GM12878 (cell line): Measurements from ENCODE around the gene KATNB1. TPM values are rescaled to one million over a fixed set of nuclear protein-coding genes. Genes with fewer than 3 reads are reported as not detected.

Experiments
- ATAC-seq: fragments of 200-7000 bp; cut with Tn5 transposase; 3 replicates; pipeline ENCODE4 v1.9.1; 2020; ENCODE audit warnings: mild to moderate bottlenecking, moderate library complexity
- BruUV-seq: library from RNA; stranded (reverse); fragments of 400-500 nt; replicated peaks from 2 replicates; lab custom pipeline; 2021; lab: Mats Ljungman, UMichigan
- CTCF ChIA-PET: fragments of 300-600 bp; sonication (Branson Sonifier 250); formaldehyde crosslinking; extraction: SDS; loops from one replicate; lab custom pipeline; 2021; ENCODE audit warnings: inconsistent platforms; lab: Yijun Ruan, JAX
- POLR2A ChIA-PET: fragments of 350-600 bp; formaldehyde crosslinking; extraction: SDS; loops from one replicate; lab custom pipeline; 2021; ENCODE audit warnings: inconsistent platforms; lab: Charles Lee
- RAD21 ChIA-PET: fragments of 300-600 bp; sonication (Branson Sonifier 250); formaldehyde crosslinking; loops from one replicate; lab custom pipeline; 2023; ENCODE audit warnings: antibody characterized with exemption; ENCODE audit not compliant: unreplicated experiment; lab: Charles Lee
- SMC1A ChIA-PET: fragments of 300-600 bp; sonication (Branson Sonifier 250); formaldehyde crosslinking; loops from one replicate; lab custom pipeline; 2023; ENCODE audit not compliant: unreplicated experiment, uncharacterized antibody; lab: Charles Lee
- DNase-seq: peaks from one replicate; pipeline ENCODE4 v3.0.0-alpha.2; 2011; ENCODE audit warnings: low read depth, low spot score
- FAIRE-seq: peaks from 3 replicates; lab custom pipeline; 2011; peaks lifted over from hg19 to GRCh38; lab: Jason Lieb, UNC
- H2AFZ ChIP-seq: 2 replicates; pipeline ENCODE4 v1.6.0; 2011; ENCODE audit warnings: low read depth, low read length, control low read depth; ENCODE audit not compliant: control insufficient read depth
- H3K27ac ChIP-seq: 2 replicates; pipeline ENCODE4 v1.5.1; 2011; ENCODE audit warnings: control low read depth; ENCODE audit not compliant: control insufficient read depth, insufficient read depth
- H3K27me3 ChIP-seq, 2 experiments: replicated peaks in 1 of 2; 2 replicates each; pipeline versions ENCODE4 v1.6.0 to v1.6.1; 2011; ENCODE audit warnings: low read length in 1 of 2; ENCODE audit not compliant: control insufficient read depth in 2 of 2, insufficient read depth in 2 of 2
- H3K36me3 ChIP-seq, 2 experiments: 2 replicates each; pipeline ENCODE4 v1.5.1; 2011; ENCODE audit warnings: low read length in 1 of 2; ENCODE audit not compliant: control insufficient read depth in 2 of 2, insufficient read depth in 2 of 2
- H3K4me1 ChIP-seq: 2 replicates; pipeline ENCODE4 v1.6.1; 2011; ENCODE audit warnings: mild to moderate bottlenecking, low read length, moderate library complexity, mixed read lengths; ENCODE audit not compliant: control insufficient read depth, insufficient read depth
- H3K4me2 ChIP-seq: 2 replicates; pipeline ENCODE4 v1.6.0; 2011; ENCODE audit warnings: control low read depth; ENCODE audit not compliant: control insufficient read depth, insufficient read depth
- H3K4me3 ChIP-seq: fragments of 200-600 bp; sonication (generic); 2 replicates; pipeline ENCODE4 v1.5.1; 2016
- H3K79me2 ChIP-seq: 2 replicates; pipeline ENCODE4 v1.6.0; 2011; ENCODE audit warnings: low read length; ENCODE audit not compliant: control insufficient read depth, insufficient read depth
- H3K9ac ChIP-seq: 2 replicates; pipeline ENCODE4 v1.8.0; 2011; ENCODE audit warnings: low read length, control low read depth, mixed read lengths; ENCODE audit not compliant: control insufficient read depth, insufficient read depth
- H3K9me3 ChIP-seq: replicated peaks from 3 replicates; pipeline ENCODE4 v1.5.1; 2011; ENCODE audit warnings: mild to moderate bottlenecking, low read length; ENCODE audit not compliant: control insufficient read depth, insufficient read depth
- H4K20me1 ChIP-seq: 2 replicates; pipeline ENCODE4 v1.6.0; 2011; ENCODE audit not compliant: control insufficient read depth, insufficient read depth
- JUND ChIP-seq: IDR thresholded peaks from 2 replicates; pipeline ENCODE4 v1.6.1; 2012; ENCODE audit warnings: low read depth, mild to moderate bottlenecking, low read length, improper control_type of control experiment, moderate library complexity
- KAT2A ChIP-seq: conservative IDR thresholded peaks from 2 replicates; pipeline ENCODE4 v1.6.1; 2011; ENCODE audit warnings: low read depth, low read length; ENCODE audit not compliant: control insufficient read depth
- MEF2B ChIP-seq: fragments of 450-650 bp; IDR thresholded peaks from 2 replicates; pipeline ENCODE4 v1.6.1; 2018; ENCODE audit warnings: mild to moderate bottlenecking, moderate library complexity; ENCODE audit not compliant: partially characterized antibody, poor library complexity, severe bottlenecking
- TCF3 ChIP-seq: IDR thresholded peaks from 2 replicates; pipeline ENCODE4 v1.6.1; 2012; ENCODE audit warnings: low read depth, mild to moderate bottlenecking, low read length, borderline replicate concordance; ENCODE audit not compliant: insufficient read depth
- ZNF687 ChIP-seq: fragments of 450-650 bp; IDR thresholded peaks from 2 replicates; pipeline ENCODE4 v1.6.1; 2017; ENCODE audit warnings: mild to moderate bottlenecking, moderate library complexity
- WGBS: methylation state at CpG from one replicate; pipeline ENCODE4 v1.1.6; 2016; ENCODE audit warnings: low lambda C conversion rate; ENCODE audit not compliant: insufficient replicate concordance, insufficient coverage; ENCODE audit errors: missing lambda C conversion rate; 5-methylcytosine and 5-hydroxymethylcytosine counted together
- in situ Hi-C: fragments of 300-500 bp; cut with MboI; formaldehyde crosslinking; loops from 9 replicates; pipeline ENCODE4 v1.14.3; 2018; ENCODE audit warnings: mixed read lengths
- intact Hi-C: fragments of 100-400 bp; cut with micrococcal nuclease; formaldehyde crosslinking; loops from one replicate; pipeline ENCODE4 v1.14.2; 2022; ENCODE audit not compliant: unreplicated experiment
- polyA plus RNA-seq, 11 experiments: library from polyadenylated mRNA; depleted of rRNA in 4 of 11; unstranded in 6 of 11; stranded (reverse) in 5 of 11; fragments of >200 nt; fragmentation: Nextera tagmentation in 4 of 11; fragmentation: Illumina TruSeq in 1 of 11; extraction: Ambion mirVana in 4 of 11; extraction: Trizol in 1 of 11; gene quantifications; 1 replicate in 1 of 11; 2 replicates in 10 of 11; pipeline versions ENCODE4 v1.2.1 to v1.2.3, GENCODE V29; 2011 to 2016; ENCODE audit warnings: inconsistent platforms in 2 of 11, missing spikeins in 2 of 11, low read depth in 1 of 11
- total RNA-seq, 4 experiments: library from RNA; depleted of rRNA in 3 of 4; stranded (reverse); fragments of >200 nt in 3 of 4; fragmentation: Illumina TruSeq in 1 of 4; extraction: Trizol in 1 of 4; gene quantifications; 2 replicates each; pipeline versions ENCODE4 v1.2.1 to v1.2.3, GENCODE V29; 2013 to 2021
- TF ChIP-seq, protein P1 (sequence below): IDR thresholded peaks from 2 replicates; pipeline ENCODE4 v1.6.1; 2011; ENCODE audit warnings: mild to moderate bottlenecking, low read depth, low read length, moderate library complexity; ENCODE audit not compliant: insufficient replicate concordance

KATNB1 gene
- total and polyA plus RNA-seq, 10 of the 15 experiments (the other 5 are each of a cell fraction or from before 2014, with no cell fraction given): 0.71 to 46.5 (median 19.5) TPM

- Histone ChIP-seq H4K20me1 (no peaks in the 10 kb centered on the region), H3K4me1 (0 out of 2 replicates have a peak, but pooled peaks cover 3% of the 10 kb centered on the region), H3K79me2 (no peaks in the 10 kb centered on the region), H3K27ac (no peak overlapping the region), H3K9ac (no peak overlapping the region), H3K4me2 (no peak overlapping the region), H2AFZ (no peak overlapping the region), H3K36me3 (no peaks in the 10 kb centered on the region), H3K27me3 (peaks cover 9 to 11% of the 10 kb centered on the region in 2 experiments; a peak in 3 of 4 replicates), H3K4me3 (no peak overlapping the region), H3K9me3 (no peaks in the 10 kb centered on the region)
- no TSS peak for BruUV-seq
- DNase-seq: no peak
- no peak for TF ChIP-seq JUND
- no peak for TF ChIP-seq KAT2A
- no peak for TF ChIP-seq MEF2B
- WGBS: 61% methylated on average over 16 of the region's 16 CpGs
- no peak for FAIRE-seq
- intact Hi-C loops (no loop called here), in situ Hi-C loops (no loop called here)
- ChIA-PET RAD21 (no interaction called here), SMC1A (interaction anchor here (0.5 kb wide), 1 partner anchor 255 kb away, joined by 4 read pairs; no protein-coding TSS in a partner anchor), POLR2A (no interaction called here), CTCF (interaction anchor here (0.8 kb wide), 1 partner anchor 19 kb away, joined by 3 read pairs; no protein-coding TSS in a partner anchor)
- no peak for ATAC-seq
Measured at GRCh38 chr16:57803134-57803990, 67.8 kb downstream of the KATNB1 start.

DNA sequence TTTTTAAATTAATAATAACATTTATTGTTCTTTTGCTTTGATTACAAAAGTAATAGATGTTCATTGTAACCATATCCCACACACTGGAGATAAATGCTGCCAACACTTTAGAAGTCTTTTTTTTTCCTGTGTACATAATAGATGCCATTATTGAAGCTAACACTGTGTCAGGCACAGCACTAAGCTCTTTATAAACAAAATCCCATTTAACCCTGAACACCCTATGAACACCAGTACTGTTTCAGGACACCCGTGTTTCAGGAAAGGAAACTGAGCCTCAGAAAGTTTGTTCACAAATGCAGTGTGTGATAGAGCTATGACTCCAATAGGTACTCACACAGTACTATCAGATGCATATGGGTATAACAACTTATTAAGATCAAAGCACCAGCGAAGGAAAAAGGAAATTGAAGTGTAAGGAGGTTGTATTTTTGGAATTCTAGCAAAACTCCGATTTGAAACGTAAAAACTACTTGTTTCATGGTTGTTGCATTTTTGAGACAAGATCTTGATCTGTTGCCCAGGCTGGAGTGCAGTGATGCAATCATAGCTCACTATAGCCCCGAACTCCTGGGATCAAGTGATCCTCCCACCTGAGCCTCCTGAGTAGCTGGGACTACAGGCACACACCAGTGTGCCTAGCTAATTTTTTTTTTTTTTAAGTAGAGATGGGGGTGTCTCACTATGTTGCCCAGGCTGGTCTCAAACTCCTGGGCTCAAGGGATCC, 68.7 kb downstream of the KATNB1 start:
- Histone ChIP-seq H3K4me3 (no peak overlapping the region), H4K20me1 (no peaks in the 10 kb centered on the region), H3K9me3 (no peaks in the 10 kb centered on the region), H3K27me3 (peaks cover 9 to 11% of the 10 kb centered on the region in 2 experiments; a peak in 3 of 4 replicates), H3K4me2 (no peak overlapping the region), H3K36me3 (no peaks in the 10 kb centered on the region), H3K9ac (no peak overlapping the region), H2AFZ (no peak overlapping the region), H3K79me2 (no peaks in the 10 kb centered on the region), H3K4me1 (peaks cover 7% of the 10 kb centered on the region), H3K27ac (no peak overlapping the region)
- POLR2A ChIA-PET: no interaction called here
- no peak for DNase-seq
- no TSS peak for BruUV-seq
- in situ Hi-C loops (no loop called here), intact Hi-C loops (no loop called here)
- no peak for ATAC-seq
- CTCF ChIA-PET: interaction anchor here (0.8 kb wide), 1 partner anchor 18 kb away, joined by 3 read pairs; no protein-coding TSS in a partner anchor
- RAD21 ChIA-PET: no interaction called here
- no peak for FAIRE-seq
- SMC1A ChIA-PET: interaction anchor here (0.5 kb wide), 1 partner anchor 256 kb away, joined by 4 read pairs; no protein-coding TSS in a partner anchor
- 12% methylated on average over 5 of the region's 5 CpGs for WGBS
- TF ChIP-seq TCF3 (no peak), ZNF687 (no peak)
- TF ChIP-seq, protein P1, sequence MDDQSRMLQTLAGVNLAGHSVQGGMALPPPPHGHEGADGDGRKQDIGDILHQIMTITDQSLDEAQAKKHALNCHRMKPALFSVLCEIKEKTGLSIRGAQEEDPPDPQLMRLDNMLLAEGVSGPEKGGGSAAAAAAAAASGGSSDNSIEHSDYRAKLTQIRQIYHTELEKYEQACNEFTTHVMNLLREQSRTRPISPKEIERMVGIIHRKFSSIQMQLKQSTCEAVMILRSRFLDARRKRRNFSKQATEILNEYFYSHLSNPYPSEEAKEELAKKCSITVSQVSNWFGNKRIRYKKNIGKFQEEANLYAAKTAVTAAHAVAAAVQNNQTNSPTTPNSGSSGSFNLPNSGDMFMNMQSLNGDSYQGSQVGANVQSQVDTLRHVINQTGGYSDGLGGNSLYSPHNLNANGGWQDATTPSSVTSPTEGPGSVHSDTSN: no peak
